SK-N-SH treated with all-trans-retinoic acid at 6 μM for 48 hours (cell line): Measurements from ENCODE around the gene MRPL48.

Experiments used
- ARNTL ChIP-seq: fragments of 450-650 bp; formaldehyde crosslinking; IDR thresholded peaks from 2 replicates; pipeline ENCODE4 v1.5.0; 2020; ENCODE audit warnings: low read depth, mild to moderate bottlenecking, moderate library complexity, borderline replicate concordance
- BACH2 ChIP-seq: fragments of 250-450 bp; sonication (Bioruptor Pico); IDR thresholded peaks from 2 replicates; pipeline ENCODE4 v1.9.0; 2021; ENCODE audit warnings: mild to moderate bottlenecking, borderline replicate concordance
- SNAI2 ChIP-seq: fragments of 250-450 bp; sonication (Bioruptor Pico); IDR thresholded peaks from 2 replicates; pipeline ENCODE4 v1.5.0; 2020; ENCODE audit warnings: mild to moderate bottlenecking, moderate library complexity
- ZFP30 ChIP-seq: fragments of 450-650 bp; formaldehyde crosslinking; IDR thresholded peaks from 2 replicates; pipeline ENCODE4 v1.5.0; 2022; ENCODE audit warnings: mild to moderate bottlenecking, moderate library complexity
- ZNF8 ChIP-seq: fragments of 450-650 bp; formaldehyde crosslinking; IDR thresholded peaks from 2 replicates; pipeline ENCODE4 v1.5.0; 2020; ENCODE audit warnings: mild to moderate bottlenecking, moderate library complexity
- TF ChIP-seq, protein P1 (sequence below): fragments of 250-450 bp; sonication (Bioruptor Pico); IDR thresholded peaks from 2 replicates; pipeline ENCODE4 v1.5.1; 2020; ENCODE audit warnings: low read depth, mild to moderate bottlenecking, moderate library complexity
- TF ChIP-seq, protein P2 (sequence below): fragments of 250-450 bp; sonication (Bioruptor Pico); IDR thresholded peaks from 2 replicates; pipeline ENCODE4 v1.8.0; 2021; ENCODE audit warnings: low read depth, mild to moderate bottlenecking, moderate library complexity, borderline replicate concordance
- TF ChIP-seq, protein P3 (sequence below): fragments of 250-450 bp; sonication (Bioruptor Pico); IDR thresholded peaks from 2 replicates; pipeline ENCODE4 v1.8.0; 2020; ENCODE audit warnings: mild to moderate bottlenecking, moderate library complexity, borderline replicate concordance
- TF ChIP-seq, protein P4 (sequence below): fragments of 250-450 bp; sonication (Bioruptor Pico); IDR thresholded peaks from 2 replicates; pipeline ENCODE4 v1.5.0; 2020; ENCODE audit warnings: mild to moderate bottlenecking, moderate library complexity

DNA sequence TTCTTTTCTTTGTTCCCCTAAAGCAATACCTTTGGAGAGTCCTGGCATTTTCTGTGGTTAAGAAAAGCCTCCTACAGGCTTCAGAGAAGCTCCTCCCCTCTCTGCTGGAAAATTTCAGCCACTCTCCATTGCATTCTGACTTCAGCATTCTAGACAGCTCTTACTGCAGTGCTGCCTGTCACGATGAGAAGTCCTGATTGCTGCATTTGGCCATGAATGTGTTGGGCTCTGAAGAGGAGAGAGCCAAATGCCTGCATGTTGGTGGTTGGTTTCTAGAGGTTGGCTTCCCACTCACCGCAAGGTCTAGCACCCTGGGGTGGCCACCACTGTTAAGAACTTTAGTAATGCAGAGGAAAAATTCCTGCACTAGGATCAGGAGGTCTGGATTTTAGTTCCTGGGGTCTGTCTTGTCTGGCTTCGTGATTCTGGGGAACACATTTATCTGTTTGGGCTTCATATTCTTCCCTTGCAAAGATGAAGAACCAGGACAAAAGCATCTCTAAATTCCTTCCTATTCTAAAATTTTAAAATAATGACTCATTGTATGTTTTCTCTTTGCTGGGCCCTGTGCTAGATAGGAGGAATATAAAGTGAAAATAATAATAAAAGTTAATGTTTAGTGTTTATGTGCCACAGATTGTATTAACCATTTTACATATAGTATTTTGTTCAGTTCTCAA, 50.9 kb downstream of the MRPL48 start:
- TF ChIP-seq SNAI2 (CRISPR knock-in tag) (no peak), ZNF8 (no peak), BACH2 (CRISPR knock-in tag) (no peak), ZFP30 (CRISPR knock-in tag) (no peak), ARNTL (CRISPR knock-in tag) (no peak)
- TF ChIP-seq, protein P1, sequence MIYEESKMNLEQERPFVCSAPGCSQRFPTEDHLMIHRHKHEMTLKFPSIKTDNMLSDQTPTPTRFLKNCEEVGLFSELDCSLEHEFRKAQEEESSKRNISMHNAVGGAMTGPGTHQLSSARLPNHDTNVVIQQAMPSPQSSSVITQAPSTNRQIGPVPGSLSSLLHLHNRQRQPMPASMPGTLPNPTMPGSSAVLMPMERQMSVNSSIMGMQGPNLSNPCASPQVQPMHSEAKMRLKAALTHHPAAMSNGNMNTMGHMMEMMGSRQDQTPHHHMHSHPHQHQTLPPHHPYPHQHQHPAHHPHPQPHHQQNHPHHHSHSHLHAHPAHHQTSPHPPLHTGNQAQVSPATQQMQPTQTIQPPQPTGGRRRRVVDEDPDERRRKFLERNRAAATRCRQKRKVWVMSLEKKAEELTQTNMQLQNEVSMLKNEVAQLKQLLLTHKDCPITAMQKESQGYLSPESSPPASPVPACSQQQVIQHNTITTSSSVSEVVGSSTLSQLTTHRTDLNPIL (CRISPR knock-in tag): no peak
- TF ChIP-seq, protein P2, sequence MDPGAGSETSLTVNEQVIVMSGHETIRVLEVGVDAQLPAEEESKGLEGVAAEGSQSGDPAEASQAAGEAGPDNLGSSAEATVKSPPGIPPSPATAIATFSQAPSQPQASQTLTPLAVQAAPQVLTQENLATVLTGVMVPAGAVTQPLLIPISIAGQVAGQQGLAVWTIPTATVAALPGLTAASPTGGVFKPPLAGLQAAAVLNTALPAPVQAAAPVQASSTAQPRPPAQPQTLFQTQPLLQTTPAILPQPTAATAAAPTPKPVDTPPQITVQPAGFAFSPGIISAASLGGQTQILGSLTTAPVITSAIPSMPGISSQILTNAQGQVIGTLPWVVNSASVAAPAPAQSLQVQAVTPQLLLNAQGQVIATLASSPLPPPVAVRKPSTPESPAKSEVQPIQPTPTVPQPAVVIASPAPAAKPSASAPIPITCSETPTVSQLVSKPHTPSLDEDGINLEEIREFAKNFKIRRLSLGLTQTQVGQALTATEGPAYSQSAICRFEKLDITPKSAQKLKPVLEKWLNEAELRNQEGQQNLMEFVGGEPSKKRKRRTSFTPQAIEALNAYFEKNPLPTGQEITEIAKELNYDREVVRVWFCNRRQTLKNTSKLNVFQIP (CRISPR knock-in tag): no peak
- TF ChIP-seq, protein P3, sequence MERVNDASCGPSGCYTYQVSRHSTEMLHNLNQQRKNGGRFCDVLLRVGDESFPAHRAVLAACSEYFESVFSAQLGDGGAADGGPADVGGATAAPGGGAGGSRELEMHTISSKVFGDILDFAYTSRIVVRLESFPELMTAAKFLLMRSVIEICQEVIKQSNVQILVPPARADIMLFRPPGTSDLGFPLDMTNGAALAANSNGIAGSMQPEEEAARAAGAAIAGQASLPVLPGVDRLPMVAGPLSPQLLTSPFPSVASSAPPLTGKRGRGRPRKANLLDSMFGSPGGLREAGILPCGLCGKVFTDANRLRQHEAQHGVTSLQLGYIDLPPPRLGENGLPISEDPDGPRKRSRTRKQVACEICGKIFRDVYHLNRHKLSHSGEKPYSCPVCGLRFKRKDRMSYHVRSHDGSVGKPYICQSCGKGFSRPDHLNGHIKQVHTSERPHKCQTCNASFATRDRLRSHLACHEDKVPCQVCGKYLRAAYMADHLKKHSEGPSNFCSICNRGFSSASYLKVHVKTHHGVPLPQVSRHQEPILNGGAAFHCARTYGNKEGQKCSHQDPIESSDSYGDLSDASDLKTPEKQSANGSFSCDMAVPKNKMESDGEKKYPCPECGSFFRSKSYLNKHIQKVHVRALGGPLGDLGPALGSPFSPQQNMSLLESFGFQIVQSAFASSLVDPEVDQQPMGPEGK (CRISPR knock-in tag): no peak
- TF ChIP-seq, protein P4, sequence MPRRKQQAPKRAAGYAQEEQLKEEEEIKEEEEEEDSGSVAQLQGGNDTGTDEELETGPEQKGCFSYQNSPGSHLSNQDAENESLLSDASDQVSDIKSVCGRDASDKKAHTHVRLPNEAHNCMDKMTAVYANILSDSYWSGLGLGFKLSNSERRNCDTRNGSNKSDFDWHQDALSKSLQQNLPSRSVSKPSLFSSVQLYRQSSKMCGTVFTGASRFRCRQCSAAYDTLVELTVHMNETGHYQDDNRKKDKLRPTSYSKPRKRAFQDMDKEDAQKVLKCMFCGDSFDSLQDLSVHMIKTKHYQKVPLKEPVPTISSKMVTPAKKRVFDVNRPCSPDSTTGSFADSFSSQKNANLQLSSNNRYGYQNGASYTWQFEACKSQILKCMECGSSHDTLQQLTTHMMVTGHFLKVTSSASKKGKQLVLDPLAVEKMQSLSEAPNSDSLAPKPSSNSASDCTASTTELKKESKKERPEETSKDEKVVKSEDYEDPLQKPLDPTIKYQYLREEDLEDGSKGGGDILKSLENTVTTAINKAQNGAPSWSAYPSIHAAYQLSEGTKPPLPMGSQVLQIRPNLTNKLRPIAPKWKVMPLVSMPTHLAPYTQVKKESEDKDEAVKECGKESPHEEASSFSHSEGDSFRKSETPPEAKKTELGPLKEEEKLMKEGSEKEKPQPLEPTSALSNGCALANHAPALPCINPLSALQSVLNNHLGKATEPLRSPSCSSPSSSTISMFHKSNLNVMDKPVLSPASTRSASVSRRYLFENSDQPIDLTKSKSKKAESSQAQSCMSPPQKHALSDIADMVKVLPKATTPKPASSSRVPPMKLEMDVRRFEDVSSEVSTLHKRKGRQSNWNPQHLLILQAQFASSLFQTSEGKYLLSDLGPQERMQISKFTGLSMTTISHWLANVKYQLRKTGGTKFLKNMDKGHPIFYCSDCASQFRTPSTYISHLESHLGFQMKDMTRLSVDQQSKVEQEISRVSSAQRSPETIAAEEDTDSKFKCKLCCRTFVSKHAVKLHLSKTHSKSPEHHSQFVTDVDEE: no peak
